IMR-90 (cell line): ENCODE measurements around the gene RRP15. TPM values are rescaled to one million over a fixed set of nuclear protein-coding genes. Genes with fewer than 3 reads are reported as not detected.

Experiments
- ATAC-seq: fragments of 200-7000 bp; cut with Tn5 transposase; 2 replicates; pipeline ENCODE4 v1.9.1; 2020; ENCODE audit warnings: low read depth, mild to moderate bottlenecking, moderate library complexity
- BruUV-seq: library from RNA; stranded (reverse); fragments of 400-500 nt; replicated peaks from 2 replicates; lab custom pipeline; 2021; lab: Mats Ljungman, UMichigan
- CTCF ChIA-PET: fragments of 300-600 bp; formaldehyde crosslinking; extraction: SDS; loops from one replicate; lab custom pipeline; 2021; ENCODE audit warnings: antibody characterized with exemption; lab: Yijun Ruan, JAX
- POLR2A ChIA-PET: fragments of 300-600 bp; sonication (Branson Sonifier 250); formaldehyde crosslinking; loops from one replicate; lab custom pipeline; 2022; ENCODE audit warnings: antibody characterized with exemption; ENCODE audit not compliant: unreplicated experiment; lab: Charles Lee
- DNase-seq: peaks from one replicate; pipeline ENCODE4 v3.0.0; 2013
- H2AFZ ChIP-seq: replicated peaks from 2 replicates; pipeline ENCODE3; 2013; ENCODE audit warnings: low read length, mild to moderate bottlenecking; ENCODE audit not compliant: poor library complexity
- H2AK5ac ChIP-seq: 2 replicates; pipeline ENCODE4 v1.6.1; 2013; ENCODE audit warnings: low read depth, low read length, inconsistent platforms
- H2AK9ac ChIP-seq: replicated peaks from 2 replicates; pipeline ENCODE3; 2013; ENCODE audit warnings: mild to moderate bottlenecking, low read depth, low read length, moderate library complexity; ENCODE audit not compliant: poor library complexity
- H2BK120ac ChIP-seq: 2 replicates; pipeline ENCODE4 v1.6.1; 2013; ENCODE audit warnings: low read depth, low read length, inconsistent platforms
- H2BK15ac ChIP-seq: 3 replicates; pipeline ENCODE4 v1.6.1; 2013; ENCODE audit warnings: low read depth, low read length, inconsistent platforms
- H2BK20ac ChIP-seq: 2 replicates; pipeline ENCODE4 v1.6.1; 2013; ENCODE audit warnings: low read depth, mild to moderate bottlenecking, inconsistent platforms, low read length, moderate library complexity
- H2BK5ac ChIP-seq: 2 replicates; pipeline ENCODE4 v1.6.1; 2013; ENCODE audit warnings: mild to moderate bottlenecking, low read depth, low read length, inconsistent platforms; ENCODE audit not compliant: poor library complexity, severe bottlenecking
- H3K14ac ChIP-seq: replicated peaks from 2 replicates; pipeline ENCODE4 v1.6.1; 2013; ENCODE audit warnings: low read depth, low read length, inconsistent platforms
- H3K18ac ChIP-seq: 2 replicates; pipeline ENCODE4 v1.6.1; 2013; ENCODE audit warnings: low read depth, low read length, control low read depth
- H3K23ac ChIP-seq: 2 replicates; pipeline ENCODE4 v1.6.1; 2013; ENCODE audit warnings: low read depth, low read length, inconsistent platforms
- H3K27ac ChIP-seq: 2 replicates; pipeline ENCODE4 v1.5.1; 2013; ENCODE audit warnings: mild to moderate bottlenecking, control low read depth, low read length; ENCODE audit not compliant: insufficient read depth
- H3K27me3 ChIP-seq: 2 replicates; pipeline ENCODE4 v1.6.1; 2013; ENCODE audit warnings: low read length; ENCODE audit not compliant: control insufficient read depth, insufficient read depth
- H3K36me3 ChIP-seq: 2 replicates; pipeline ENCODE4 v1.6.1; 2013; ENCODE audit warnings: low read length, mixed read lengths; ENCODE audit not compliant: control insufficient read depth, insufficient read depth
- H3K4ac ChIP-seq: 2 replicates; pipeline ENCODE4 v1.6.1; 2013; ENCODE audit warnings: low read depth, low read length, inconsistent platforms
- H3K4me1 ChIP-seq: 2 replicates; pipeline ENCODE4 v1.6.1; 2013; ENCODE audit warnings: low read length, mixed read lengths; ENCODE audit not compliant: control insufficient read depth, insufficient read depth
- H3K4me2 ChIP-seq: 2 replicates; pipeline ENCODE4 v1.6.1; 2013; ENCODE audit warnings: low read depth, mild to moderate bottlenecking, control low read depth, low read length, moderate library complexity
- H3K4me3 ChIP-seq: 2 replicates; pipeline ENCODE4 v1.5.1; 2013; ENCODE audit warnings: low read depth, mild to moderate bottlenecking, control low read depth, low read length, moderate library complexity; ENCODE audit not compliant: insufficient read depth
- H3K56ac ChIP-seq: 2 replicates; pipeline ENCODE4 v1.6.1; 2013; ENCODE audit warnings: low read length, inconsistent platforms; ENCODE audit not compliant: insufficient read depth; ENCODE audit errors: extremely low read depth
- H3K79me1 ChIP-seq, 2 experiments: 2 replicates each; pipeline ENCODE4 v1.6.1; 2013; ENCODE audit warnings: low read length in 2 of 2, inconsistent platforms in 1 of 2, low read depth in 1 of 2
- H3K9ac ChIP-seq: 2 replicates; pipeline ENCODE4 v1.6.1; 2013; ENCODE audit warnings: low read depth, low read length, control low read depth
- H3K9me1 ChIP-seq: 2 replicates; pipeline ENCODE4 v1.6.1; 2013; ENCODE audit warnings: low read length, inconsistent platforms; ENCODE audit not compliant: insufficient read depth
- H3K9me3 ChIP-seq: 2 replicates; pipeline ENCODE4 v1.6.1; 2013; ENCODE audit warnings: low read length; ENCODE audit not compliant: control insufficient read depth, insufficient read depth
- H4K20me1 ChIP-seq: 2 replicates; pipeline ENCODE4 v1.6.1; 2013; ENCODE audit warnings: low read length, inconsistent platforms; ENCODE audit not compliant: insufficient read depth
- H4K5ac ChIP-seq: 2 replicates; pipeline ENCODE4 v1.6.1; 2013; ENCODE audit warnings: mild to moderate bottlenecking, low read depth, low read length, control low read depth
- H4K8ac ChIP-seq, 2 experiments: 2 replicates each; pipeline ENCODE4 v1.6.1; 2013; ENCODE audit warnings: low read depth in 2 of 2, low read length in 2 of 2, control low read depth in 1 of 2, inconsistent platforms in 1 of 2
- H4K91ac ChIP-seq: 2 replicates; pipeline ENCODE4 v1.6.1; 2013; ENCODE audit warnings: low read depth, low read length, inconsistent platforms; ENCODE audit not compliant: insufficient read depth
- MAFK ChIP-seq: IDR thresholded peaks from 2 replicates; pipeline ENCODE4 v1.6.1; 2012; ENCODE audit warnings: low read depth, low read length, improper control_type of control experiment
- RCOR1 ChIP-seq: IDR thresholded peaks from 2 replicates; pipeline ENCODE4 v1.6.1; 2012; ENCODE audit warnings: mild to moderate bottlenecking, low read length, improper control_type of control experiment; ENCODE audit not compliant: insufficient replicate concordance
- WGBS, 2 experiments: methylation state at CpG; one replicate each; pipeline versions ENCODE4 v1.1.5 to v1.1.7; 2013; ENCODE audit warnings: missing lambda C conversion rate in 2 of 2; ENCODE audit not compliant: insufficient read length in 1 of 2; ENCODE audit errors: extremely low coverage in 2 of 2; 5-methylcytosine and 5-hydroxymethylcytosine counted together
- dilution Hi-C: fragments of 300-500 bp; cut with HindIII; formaldehyde crosslinking; loops from one replicate; pipeline ENCODE4 v1.14.3; 2018; ENCODE audit warnings: low sequenced_read_pairs; ENCODE audit not compliant: unreplicated experiment
- in situ Hi-C: fragments of 300-500 bp; cut with MboI; formaldehyde crosslinking; loops from 3 replicates; pipeline ENCODE4 v1.14.3; 2019; ENCODE audit warnings: low sequenced_read_pairs, inconsistent platforms, mixed read lengths
- intact Hi-C: fragments of 100-400 bp; cut with micrococcal nuclease; formaldehyde crosslinking; loops from 2 replicates; pipeline ENCODE4 v1.10.0; 2022
- polyA plus RNA-seq, 3 experiments: library from polyadenylated mRNA; depleted of rRNA; stranded (reverse); fragments of >200 nt; gene quantifications; 2 replicates each; pipeline ENCODE4 v1.2.3, GENCODE V29; 2012; ENCODE audit warnings: low replicate concordance in 1 of 3
- total RNA-seq: library from RNA; depleted of rRNA; stranded (reverse); fragments of >200 nt; gene quantifications from 2 replicates; pipeline ENCODE4 v1.2.3, GENCODE V29; 2012

Gene RRP15
- total and polyA plus RNA-seq, 2 of the 4 experiments (the other 2 are of a cell fraction), result 3.1 to 4.1 TPM

DNA sequence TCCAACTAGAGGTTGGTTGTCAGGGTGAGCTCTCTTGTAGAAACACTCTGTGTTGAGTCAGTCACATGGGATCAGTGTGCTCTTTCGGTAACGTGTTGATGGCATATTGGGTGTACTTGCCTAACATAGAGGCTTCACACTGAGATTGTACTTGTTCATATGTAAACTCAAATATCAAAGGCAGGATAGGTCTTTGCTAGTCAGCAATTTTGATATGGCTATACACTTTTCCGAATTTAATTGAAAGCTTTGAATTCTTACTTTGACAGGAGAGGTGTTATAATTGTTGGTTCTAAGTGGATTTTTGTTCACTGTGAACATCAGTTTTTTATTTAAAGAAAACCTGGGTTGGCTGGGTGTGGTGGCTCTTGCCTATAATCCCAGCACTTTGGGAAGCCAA is 43.7 kb downstream of the RRP15 start:
- H3K4me1 ChIP-seq, result peaks cover 2% of the 10 kb centered on the region; the same call in 1 of the 2 replicates
- H3K4me2 ChIP-seq, result no peak overlapping the region
- no peak overlapping the region for H3K14ac ChIP-seq
- ChIA-PET POLR2A (no interaction called here), CTCF (interaction anchor here (1.8 kb wide), 2 partner anchors 1332 to 1484 kb away, joined by 4 read pairs; no protein-coding TSS in a partner anchor)
- no peak overlapping the region for H2BK5ac ChIP-seq
- H4K5ac ChIP-seq, result no peak overlapping the region
- WGBS, 2 experiments, result 100% methylated on average over 1 of the region's 3 CpGs; no CpG with 5 or more reads in 1 of the 2 experiments
- no peak for DNase-seq
- peak overlapping the region; percentile 20; the same call in 1 of the 2 replicates for H4K91ac ChIP-seq
- H4K8ac ChIP-seq, result no peak overlapping the region
- peak overlapping the region; percentile 85; the same call in 1 of the 2 replicates for H2AK5ac ChIP-seq
- 0 out of 3 replicates have a peak overlapping the region, but pooled peaks have one; percentile 63 for H2BK15ac ChIP-seq
- intact Hi-C loops, result no loop called here
- dilution Hi-C loops, result no loop called here
- no peak overlapping the region for H3K56ac ChIP-seq
- peaks cover under 1% of the 10 kb centered on the region; the same call in 1 of the 2 replicates for H3K36me3 ChIP-seq
- H3K4ac ChIP-seq, result no peak overlapping the region
- no peak overlapping the region for H3K27ac ChIP-seq
- no peaks in the 10 kb centered on the region for H3K79me1 ChIP-seq
- no peak overlapping the region for H3K23ac ChIP-seq
- H4K20me1 ChIP-seq, result no peaks in the 10 kb centered on the region
- no peak overlapping the region for H3K9ac ChIP-seq
- no peaks in the 10 kb centered on the region for H3K9me3 ChIP-seq
- H2BK20ac ChIP-seq, result no peak overlapping the region
- H3K27me3 ChIP-seq, result no peaks in the 10 kb centered on the region
- TF ChIP-seq MAFK, result 0 out of 2 replicates have a peak, but pooled peaks have one; percentile 7
- TF ChIP-seq RCOR1, result no peak
- no peak overlapping the region for H2BK120ac ChIP-seq
- H2AK9ac ChIP-seq, result no peak overlapping the region
- H3K18ac ChIP-seq, result no peak overlapping the region
- H3K4me3 ChIP-seq, result no peak overlapping the region
- BruUV-seq, result no TSS peak
- peaks cover 3% of the 10 kb centered on the region; the same call in 1 of the 2 replicates for H3K9me1 ChIP-seq
- no peak for ATAC-seq
- in situ Hi-C loops, result loop anchor here (5.0 to 10.0 kb wide), 3 partner anchors 1234 to 1486 kb away; no protein-coding TSS in a partner anchor
- no peak overlapping the region for H2AFZ ChIP-seq
